ENCODE results near the gene KCNA10.

DNA sequence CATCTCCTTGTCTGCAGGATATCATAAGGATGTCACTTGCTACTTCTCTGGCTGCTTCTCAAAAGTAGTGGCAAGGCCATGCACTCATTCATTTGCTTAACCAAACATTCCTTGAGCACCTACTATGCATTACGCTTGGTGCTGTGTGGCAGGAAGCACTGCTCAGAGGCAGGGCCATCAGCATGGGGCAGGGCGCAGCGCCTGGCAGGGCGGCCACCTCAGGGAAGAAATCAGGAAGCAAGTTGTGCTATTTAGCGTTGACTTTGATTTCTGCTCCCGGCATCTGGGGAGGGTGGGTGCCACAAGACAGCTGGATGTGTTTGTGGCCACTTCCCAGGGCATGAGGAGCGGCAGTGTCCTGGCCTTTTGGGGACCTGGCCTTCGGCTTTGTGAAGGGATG lies 40.1 kb downstream of the KCNA10 start:
- TF ChIP-seq POLR2AphosphoS5 (IDR thresholded peaks at IDR 0.05; ENCODE audit: insufficient read depth, low read depth, low read length) (no peak), CTCF (IDR thresholded peaks at IDR 0.05; ENCODE audit: extremely low read depth in 1 of 2, insufficient read depth in 1 of 2, low read depth in 1 of 2, low read length in 2 of 2) (no peak), FOS (IDR thresholded peaks at IDR 0.05; ENCODE audit: borderline replicate concordance, insufficient read depth, low read length) (no peak), POLR2A (IDR thresholded peaks at IDR 0.05; ENCODE audit: low read depth, low read length) (no peak), MYC (IDR thresholded peaks at IDR 0.05; ENCODE audit: low read depth, low read length) (no peak), MAX (IDR thresholded peaks at IDR 0.05; ENCODE audit: insufficient read depth, insufficient read length) (no peak), EZH2 (IDR thresholded peaks at IDR 0.05; ENCODE audit: borderline replicate concordance, low read depth, low read length, severe bottlenecking) (no peak), GATA2 (IDR thresholded peaks at IDR 0.05; ENCODE audit: insufficient read depth, insufficient read length, low read depth, low read length) (no peak)
